HG02870 (cell line): ENCODE measurements around the gene LILRA2.
"Not testable (repeated sequence)": the region's sequence is repeated elsewhere in the genome, so short reads cannot be mapped to it uniquely, and the experiment has no call there.

ENCODE experiments used
- ATAC-seq: cut with Tn5 transposase; IDR thresholded peaks from one replicate; pipeline ENCODE4 v1.9.1; 2021; ENCODE audit warnings: mild to moderate bottlenecking, moderate library complexity; ENCODE audit not compliant: unreplicated experiment

LILRA2 gene

DNA sequence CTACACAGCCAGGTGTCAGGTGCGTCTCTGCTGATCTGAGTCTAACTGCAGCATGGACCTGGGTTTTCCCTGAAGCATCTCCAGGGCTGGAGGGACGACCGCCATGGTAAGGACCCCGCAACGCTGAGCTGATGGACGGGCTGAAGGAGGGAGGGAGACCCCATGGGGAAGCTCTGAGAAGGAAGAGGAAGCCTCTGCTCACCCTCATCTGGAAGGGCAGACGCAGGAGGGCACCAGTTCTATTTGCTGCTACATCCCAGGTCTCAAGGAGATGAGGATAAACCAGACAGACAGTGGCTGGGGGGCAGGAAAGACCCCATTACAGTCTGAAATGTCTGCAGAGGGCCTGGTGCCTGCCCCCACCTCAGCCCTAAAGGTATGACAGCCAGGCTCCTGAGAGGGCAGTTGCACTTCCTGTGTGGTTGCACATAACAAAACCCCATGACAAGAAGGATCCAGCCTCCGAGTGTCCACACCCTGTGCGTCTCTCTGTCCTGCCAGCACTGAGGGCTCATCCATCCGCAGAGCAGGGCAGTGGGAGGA lies at the start of gene LILRA2:
TSS of gene LILRA2 (plus strand) at position 461 of the 543 bp plus-strand sequence. CDS start 89 bp downstream, outside the sequence.
- ATAC-seq = no peak

DNA sequence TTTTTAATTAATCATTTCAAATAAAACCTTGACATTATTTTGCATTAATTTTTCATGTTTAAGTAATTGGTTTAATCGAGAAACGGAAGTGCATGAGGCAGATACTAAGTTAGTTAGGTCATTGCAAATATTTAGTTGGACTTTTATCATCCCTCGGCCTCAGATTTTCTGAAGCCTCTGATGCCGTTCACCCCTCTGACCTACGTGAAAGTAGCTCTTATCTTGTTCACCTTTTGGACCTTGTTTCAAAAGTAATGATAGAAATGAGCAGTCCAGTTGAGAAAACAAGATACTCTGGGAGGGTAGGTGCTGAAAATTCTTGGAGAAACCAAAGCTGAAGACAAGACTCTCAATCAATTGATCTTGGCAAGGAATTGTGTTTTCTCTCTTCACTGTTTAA lies 48.0 kb upstream of the LILRA2 start:
- no peak for ATAC-seq

DNA sequence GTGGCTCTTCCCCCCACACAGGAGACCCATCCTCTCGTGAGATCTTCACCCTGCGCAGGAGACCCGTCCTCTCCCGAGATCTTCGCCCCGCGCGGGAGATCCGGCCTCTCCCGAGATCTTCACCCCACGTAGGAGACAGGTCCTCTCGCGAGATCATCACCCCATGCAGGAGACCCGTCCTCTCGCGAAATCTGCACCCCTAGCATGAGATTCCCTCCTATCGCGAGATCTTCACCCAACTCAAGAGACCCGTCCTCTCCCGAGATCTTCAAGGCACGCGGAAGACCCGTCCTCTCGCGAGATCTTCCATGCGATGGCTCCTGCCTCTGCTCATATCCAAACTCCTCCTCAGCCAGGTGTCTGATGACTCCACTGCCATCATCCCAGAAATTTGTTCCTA lies 46.6 kb upstream of the LILRA2 start:
- ATAC-seq = no peak

DNA sequence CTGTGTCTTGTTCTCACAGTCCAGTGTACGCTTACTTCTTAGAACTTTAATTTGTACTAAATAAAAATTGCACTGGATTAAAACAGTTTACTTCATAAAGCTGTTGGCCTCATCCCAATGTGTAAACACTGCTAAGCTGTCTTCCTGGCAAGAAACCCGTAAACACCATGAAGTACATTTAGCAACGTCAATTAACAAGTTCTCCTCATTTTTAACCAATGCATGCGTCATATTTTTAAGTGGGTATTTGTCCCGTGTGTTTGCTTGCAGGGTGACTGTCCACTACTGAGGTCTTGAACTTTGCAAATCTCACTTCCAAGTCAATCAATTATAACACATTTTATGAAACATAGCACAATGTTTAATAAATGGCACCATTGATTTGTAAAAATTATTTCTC lies 42.7 kb upstream of the LILRA2 start:
- ATAC-seq = no peak

DNA sequence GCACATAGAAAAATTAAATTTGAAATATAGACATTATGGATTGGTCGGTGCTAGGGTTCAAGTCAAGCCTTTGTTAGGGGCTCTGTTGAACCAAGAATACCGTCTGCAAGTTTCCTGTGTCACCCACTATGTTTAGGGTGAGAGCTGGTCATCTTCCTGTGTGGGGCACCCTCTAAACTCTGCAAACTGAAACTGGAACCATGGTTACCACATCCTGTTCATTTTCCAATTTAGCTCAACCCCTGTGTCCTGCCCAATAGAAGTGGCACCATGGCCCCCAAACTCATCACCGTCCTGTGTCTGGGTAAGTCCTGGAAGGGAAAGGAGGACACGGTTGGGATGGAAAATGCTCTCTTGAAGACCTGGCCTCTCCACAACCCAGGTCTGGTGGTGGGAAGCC lies 41.1 kb upstream of the LILRA2 start:
- no peak for ATAC-seq

DNA sequence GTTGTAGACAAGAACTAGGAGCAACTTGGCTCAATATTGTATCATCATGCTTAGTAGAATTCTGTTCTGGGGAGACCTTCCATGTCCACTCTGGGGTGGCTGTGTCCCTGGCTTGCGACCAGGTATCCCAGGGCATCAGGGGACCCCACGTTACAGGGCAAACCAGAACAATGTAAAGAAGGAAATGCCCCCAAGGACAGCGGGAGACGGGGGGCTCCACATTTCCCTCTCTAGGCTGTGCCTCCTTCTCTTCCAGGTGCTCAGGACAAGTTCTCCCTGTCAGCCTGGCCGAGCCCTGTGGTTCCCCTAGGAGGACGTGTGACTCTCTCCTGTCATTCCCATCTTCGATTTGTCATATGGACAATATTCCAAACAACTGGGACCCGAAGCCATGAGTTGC lies 40.1 kb upstream of the LILRA2 start:
- ATAC-seq = no peak

DNA sequence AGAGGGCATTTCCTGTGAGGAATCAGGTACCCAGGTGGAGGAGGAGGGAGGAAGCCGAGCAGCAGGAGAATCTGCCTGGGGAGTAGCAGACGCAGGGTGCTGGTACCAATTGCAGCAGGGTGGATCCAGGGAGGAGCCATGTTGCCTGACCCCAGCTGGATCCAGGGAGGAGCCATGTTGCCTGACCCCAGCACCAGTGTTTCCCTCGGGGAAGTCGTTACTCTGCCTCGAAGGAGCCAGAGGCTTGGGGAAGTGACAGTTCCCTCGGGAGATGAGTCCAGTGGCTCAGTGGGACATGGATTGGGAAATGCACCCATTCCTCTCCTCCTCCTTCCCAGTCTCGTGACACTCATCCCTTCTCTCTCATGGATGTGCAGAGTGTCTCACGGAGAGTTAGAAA lies 39.4 kb upstream of the LILRA2 start:
- no peak for ATAC-seq

DNA sequence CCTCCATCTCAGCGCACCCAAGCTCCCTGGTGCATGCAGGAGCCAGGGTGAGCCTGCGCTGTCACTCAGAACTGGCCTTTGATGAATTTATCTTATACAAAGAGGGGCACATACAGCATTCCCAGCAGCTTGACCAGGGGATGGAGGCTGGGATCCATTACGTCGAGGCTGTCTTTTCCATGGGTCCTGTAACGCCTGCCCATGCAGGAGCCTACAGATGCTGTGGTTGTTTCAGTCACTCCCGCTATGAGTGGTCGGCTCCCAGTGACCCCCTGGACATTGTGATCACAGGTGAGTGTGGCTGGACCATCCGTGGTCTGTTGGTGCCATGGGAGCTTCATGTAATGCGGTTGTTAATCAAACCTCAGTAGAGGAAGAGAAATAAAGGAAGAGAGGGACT lies 38.0 kb upstream of the LILRA2 start:
- ATAC-seq = no peak

DNA sequence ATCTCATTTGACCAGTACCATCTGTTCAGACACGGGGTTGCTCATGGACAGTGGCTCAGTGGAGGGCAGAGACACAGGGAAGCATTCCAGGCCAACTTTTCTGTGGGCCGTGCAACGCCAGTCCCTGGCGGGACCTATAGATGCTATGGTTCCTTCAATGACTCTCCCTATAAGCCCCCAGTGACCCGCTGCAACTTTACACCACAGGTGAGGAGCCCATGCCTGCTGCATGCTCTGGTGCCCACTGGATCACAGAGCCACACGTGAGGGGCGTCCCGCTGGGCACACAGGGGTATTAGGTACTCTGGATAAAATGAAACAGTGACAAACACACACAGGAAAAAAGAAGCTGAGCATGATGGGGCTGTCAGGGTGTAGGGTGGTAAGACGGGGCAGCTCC lies 36.6 kb upstream of the LILRA2 start:
- ATAC-seq = no peak

DNA sequence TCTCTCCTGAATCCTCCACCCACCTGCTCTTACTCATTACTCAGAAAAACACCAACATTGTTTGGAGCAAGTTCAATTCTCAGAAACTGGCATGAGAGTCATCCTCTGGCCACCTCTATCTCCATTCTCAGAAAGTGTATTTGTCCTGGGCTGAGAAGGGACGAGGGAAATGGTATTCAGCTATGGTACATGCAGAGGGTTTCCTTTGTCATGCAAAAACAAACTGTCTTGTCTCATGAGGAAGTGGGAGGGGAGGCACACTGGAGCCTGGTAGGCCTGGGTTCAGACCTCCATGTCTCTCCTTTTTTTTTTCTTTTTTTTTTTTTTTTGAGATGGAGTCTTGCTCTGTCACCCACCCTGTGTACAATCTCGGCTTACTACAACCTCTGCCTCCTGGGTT lies 31.9 kb upstream of the LILRA2 start:
- no peak for ATAC-seq

DNA sequence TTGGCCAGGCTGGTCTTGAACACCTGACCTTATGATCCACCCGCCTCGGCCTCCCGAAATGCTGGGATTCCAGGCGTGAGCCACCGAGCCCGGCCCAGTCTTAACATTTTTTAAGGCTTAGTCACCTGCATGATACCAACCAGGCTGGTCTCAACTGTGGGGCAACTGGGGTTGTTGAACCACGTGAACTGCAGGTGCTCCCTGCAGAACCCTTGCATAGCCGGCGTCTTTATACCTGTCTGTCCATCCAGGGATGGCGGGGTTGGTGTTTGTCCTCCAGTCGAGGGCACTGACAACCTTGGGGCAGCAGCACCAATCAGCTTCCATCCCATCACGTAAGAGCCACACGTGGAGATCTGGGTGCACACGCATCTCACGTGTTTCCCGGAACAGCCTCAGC lies 24.8 kb upstream of the LILRA2 start:
- ATAC-seq = no peak

DNA sequence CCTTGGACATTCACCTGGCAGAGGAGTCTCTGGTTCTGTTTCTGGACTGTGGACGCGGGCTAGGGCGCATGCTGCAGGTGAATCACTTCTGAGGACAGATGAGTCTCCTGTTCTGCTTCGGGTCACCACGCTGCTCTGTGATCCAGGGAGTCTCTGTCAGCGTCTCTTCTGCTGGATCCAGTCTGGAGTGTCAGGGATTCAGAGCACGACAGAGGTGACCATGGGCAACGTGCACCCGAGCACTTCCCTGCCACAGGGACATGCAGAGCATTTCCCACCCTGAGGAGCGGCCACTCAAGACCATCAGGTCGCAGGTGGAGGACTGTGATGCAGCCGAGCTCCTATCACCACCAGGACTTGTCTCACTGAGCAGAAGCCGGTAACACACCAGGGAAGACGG lies 24.4 kb upstream of the LILRA2 start:
- ATAC-seq = no peak

DNA sequence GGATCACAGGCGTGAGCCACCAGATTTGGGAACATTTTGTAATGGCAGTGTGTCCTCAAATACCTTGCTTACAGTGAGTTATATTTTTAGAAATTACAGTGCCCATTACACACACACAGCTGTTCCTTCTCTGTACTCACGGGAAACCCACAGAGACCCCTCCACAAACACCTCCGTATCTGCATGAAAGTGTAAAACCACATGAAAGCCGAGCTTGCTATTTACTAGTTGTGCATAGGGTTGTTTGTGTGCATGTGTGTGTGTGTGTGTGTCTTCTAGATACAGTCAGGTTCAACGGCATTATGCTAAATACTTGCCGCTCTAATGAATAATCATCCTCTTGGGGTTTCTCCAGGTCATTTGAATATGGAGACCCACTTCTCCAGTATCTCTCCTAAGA lies 22.3 kb upstream of the LILRA2 start:
- no peak for ATAC-seq

DNA sequence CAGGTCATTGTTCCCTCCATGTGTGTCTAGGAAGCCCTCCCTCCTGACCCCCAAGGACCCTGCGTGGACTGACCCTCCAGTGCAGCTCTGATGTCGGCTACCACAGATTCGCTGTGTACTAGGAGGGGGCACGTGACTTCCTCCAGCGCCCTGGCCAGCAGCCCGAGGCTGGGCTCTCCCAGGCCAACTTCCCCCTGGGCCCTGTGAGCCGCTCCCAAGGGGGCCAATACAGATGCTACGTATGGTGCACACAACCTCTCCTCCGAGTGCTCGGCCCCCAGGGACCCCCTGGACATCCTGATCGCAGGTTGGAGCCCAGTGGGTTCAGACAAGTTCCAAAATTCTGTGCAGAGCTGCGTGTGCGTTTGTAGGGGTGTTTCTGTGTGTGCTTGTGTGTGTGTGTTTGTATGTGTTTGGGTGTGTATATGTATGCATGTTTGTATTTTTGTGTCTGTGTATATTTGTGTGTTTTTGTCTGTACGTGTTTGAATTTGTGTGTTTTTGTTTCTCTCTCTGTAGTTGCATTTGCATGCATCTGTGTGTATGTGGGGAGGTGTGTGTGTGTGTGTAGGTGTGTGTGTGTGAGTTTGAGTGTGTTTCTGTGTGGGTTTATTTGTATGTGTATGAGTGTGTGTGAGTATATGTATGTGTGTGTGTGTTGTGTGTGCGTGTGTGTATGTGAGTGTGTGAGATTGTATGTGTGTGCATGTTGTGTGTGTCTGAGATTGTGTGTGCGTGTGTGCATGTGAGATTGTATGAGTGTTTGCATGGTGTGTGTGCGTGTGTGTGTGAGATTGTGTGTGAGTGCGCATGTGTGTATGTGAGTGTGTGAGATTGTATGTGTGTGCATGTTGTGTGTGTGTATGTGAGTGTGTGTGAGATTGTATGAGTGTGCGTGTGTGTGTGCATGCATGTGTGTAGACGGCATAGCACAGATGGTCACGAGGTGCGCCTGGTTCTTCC lies 21.4 kb upstream of the LILRA2 start:
- no peak for ATAC-seq

DNA sequence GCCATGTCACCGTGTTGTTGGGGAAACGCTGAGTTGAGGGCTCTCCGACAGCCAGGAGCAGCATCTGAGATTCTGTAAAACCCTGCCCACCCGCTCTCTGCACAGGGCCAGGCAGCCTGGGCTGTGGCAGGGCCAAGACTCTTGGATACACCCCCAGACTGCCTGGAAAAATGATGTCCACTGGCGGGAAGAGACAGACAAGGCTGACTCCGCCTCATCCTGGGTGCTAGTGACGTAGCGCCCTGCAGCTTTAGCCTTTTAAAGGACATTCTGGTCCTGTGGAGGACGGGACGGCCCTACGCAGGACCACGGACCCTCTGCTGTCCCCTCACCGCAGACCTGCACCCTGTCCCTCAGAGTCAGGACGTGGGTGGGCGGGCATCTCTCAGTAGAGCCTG lies 20.7 kb upstream of the LILRA2 start:
- no peak for ATAC-seq

DNA sequence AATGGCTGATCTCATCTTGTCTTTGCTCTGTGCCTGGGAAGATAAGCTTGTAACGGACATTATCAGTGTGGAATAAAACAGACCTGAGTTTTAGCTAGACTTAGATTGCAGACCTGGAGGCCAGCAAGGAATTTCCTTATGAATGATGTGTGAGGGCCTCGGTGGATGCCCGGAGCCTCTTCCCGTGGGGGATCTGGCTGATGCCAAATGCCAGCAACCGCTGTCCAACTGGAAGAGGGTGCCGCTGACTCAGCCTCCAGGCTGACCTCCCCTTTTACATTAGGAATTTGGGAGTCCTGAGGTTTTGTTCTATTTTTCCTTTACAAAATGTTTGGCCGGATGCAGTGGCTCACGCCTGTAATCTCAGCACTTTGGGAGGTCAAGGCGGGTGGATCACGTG lies 19.6 kb upstream of the LILRA2 start:
- no peak for ATAC-seq

DNA sequence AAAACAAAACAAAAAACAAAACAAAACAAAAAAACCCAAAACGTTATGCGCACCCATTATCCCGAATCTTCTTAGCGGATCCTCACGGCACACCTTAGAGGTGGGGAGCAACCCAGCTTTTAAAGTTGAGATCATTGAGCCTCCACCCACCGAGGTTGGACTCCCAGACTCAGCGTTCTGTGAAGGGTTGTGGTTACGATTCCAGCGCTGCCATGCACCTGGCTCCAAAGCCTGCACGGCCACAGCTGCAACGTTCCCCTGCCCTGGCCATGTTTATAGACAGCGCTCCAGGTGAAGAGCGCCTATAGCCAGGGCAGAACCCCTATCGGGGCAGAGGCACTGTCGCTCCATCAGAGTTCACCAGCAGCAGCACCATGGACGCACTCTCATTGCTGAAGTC lies 18.7 kb upstream of the LILRA2 start:
- no peak for ATAC-seq

DNA sequence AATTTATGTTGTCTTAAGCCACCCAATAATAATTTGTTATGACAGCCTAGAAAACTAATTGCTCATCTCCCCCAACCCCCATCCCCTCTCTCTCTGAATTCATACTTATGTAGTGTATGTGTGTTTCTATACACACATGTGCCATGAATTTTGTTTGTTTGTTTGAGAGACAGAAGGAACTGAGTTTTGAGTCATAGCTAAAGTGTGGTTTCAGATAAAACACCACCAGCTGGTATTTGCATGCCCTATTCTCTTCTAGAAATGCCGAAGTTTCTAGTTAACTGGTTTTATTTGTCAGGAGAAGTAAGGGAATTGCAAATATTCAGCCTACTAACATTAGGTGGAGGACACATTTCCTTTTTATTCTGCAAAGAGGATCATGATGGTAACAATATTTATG lies 17.4 kb upstream of the LILRA2 start:
- ATAC-seq = no peak

DNA sequence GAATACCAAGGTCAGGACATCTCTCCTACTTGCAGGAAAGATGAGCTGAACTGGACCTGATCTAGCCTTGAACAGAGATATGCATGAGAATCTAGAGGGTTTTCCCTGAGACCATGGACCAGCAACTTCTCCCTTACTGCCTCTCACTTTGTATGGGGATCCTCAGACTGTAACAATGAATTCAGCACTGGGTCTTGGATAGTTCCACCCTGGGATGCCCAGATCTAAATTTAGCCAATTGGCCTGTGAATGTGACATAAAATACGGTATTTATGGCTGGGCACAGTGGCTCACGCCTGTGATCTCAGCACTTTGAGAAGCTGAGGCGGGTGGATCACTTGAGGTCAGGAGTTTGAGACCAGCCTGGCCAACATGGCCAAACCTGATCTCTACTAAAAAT lies 15.3 kb upstream of the LILRA2 start:
- no peak for ATAC-seq

DNA sequence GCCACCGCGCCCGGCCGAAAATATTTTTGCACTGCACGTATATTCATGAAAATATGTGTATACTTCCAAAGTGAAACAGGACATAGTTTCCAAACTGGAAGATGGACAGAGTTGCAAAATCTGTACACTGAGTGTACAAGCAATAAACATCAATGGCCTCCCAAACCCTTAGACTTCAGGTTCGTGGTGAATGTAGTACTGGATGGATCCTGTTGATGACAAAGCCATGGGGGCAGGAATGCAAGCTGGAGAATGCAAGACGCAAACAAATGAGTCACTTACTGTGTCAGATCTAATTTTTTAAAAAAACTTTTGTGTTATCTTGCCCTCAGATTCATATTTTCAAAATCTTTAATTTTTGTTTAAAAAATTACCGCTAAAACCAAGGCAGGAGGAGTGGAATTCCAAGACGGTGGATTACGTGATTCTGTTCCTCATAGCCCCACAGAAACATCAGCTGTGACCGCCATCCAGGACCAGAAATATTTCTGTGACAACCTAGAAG lies 12.7 kb upstream of the LILRA2 start:
- ATAC-seq = no peak

DNA sequence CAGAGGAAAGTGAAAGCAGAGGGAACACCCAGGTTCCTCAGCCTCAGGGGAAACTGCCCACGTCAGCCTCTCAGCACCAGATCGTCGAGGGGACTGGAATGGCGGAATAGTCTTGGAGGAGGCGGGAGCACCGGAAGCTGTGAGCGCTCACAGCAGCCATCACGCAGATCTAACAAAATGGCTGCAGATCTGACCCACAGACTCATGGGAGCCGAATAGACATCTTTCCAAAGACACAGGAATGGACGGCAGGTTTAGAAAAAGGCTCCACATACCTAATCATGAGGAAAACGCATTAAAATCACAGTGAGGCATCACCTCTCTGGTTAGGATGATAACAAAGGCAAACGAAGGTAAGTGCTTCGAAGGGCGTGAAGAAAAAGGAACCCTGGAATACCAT lies 11.8 kb upstream of the LILRA2 start:
- no peak for ATAC-seq

DNA sequence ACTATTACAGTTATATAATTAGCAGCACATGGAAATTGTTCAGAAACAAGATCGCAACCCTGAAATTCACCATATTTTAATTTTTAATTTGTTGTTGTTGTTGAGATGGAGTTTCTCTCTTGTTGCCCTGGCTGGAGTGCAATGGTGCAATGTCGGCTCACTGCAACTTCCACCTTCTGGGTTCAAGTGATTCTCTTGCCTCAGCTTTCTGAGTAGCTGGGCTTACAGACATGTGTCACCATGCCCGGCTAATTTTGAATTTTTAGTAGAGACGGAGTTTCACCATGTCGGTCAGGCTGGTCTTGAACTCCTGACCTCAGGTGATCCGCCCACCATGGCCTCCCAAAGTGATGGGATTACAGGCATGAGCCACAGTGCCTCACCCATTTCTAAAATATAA lies 10.4 kb upstream of the LILRA2 start:
- ATAC-seq = not testable (repeated sequence)
